ENCODE results near the gene SARNP. TPM values are rescaled to one million over a fixed set of nuclear protein-coding genes. Genes with fewer than 3 reads are reported as not detected.

The SARNP gene
- total and polyA plus RNA-seq, 9 of the 15 experiments (the other 6 are each of a cell fraction or from before 2014, with no cell fraction given), result 70.1 to 400 (median 198) TPM

DNA sequence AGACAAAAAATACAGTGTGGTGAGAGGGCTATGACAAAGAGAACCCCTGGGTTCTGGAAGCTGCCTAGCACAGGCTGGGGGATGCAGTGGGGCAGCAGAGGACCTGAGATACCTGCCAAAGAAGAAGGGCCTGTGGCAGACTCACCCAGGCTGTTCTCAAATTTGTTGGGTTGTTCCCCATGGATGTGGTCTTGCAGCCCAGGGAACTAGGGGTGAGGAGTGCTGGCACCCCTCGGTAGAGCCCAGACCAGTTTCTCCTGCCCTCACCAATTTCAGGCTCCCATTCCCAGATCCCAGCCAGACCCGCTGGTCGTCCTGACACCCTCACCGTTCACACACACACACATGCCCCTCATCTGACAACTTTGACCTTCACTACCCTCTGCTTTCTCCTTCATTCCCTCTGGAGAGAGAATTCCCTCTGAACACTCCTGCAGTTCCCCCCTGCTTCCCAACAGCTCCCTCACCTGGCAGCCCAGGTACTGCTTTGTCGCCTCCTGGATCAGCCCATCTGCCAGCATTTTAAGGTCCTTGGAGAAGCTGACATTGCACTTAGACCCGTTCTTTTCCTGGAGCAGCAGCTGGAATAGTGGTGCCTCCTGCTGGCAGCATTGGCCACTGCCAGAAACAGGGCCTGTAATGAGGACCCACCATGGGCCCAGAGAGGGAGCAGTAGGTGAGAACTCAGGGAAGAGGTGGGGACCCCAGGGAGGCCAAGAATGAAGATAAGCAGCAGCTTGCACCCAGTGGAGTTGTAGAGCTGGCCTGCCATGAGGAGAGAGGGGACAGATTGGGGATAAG lies 80.5 kb downstream of the SARNP start (continued):
- TF ChIP-seq TEAD1 (CRISPR knock-in tag; IDR thresholded peaks at IDR 0.05) (0 out of 4 replicates have a peak, but pooled peaks of 1 of the 2 experiments have one; percentile 23), ZNF695 (CRISPR knock-in tag; IDR thresholded peaks at IDR 0.05) (no peak), SP2 (IDR thresholded peaks at IDR 0.05; ENCODE audit: extremely low read depth, low read depth, low read length, poor library complexity, severe bottlenecking) (no peak), JUND (IDR thresholded peaks at IDR 0.05; ENCODE audit: borderline replicate concordance, low read depth, low read length) (peak; percentile 70), JUND (tag; IDR thresholded peaks at IDR 0.05; ENCODE audit: borderline replicate concordance, low read depth, low read length) (no peak; the same call in 2 of the 3 replicates), PTRF (tag; IDR thresholded peaks at IDR 0.05) (no peak), SMC3 (conservative IDR thresholded peaks at IDR 0.05; ENCODE audit: insufficient read depth, low read depth, low read length) (peak; percentile 77)

- no peaks in the 10 kb centered on the region for H3K27me3 ChIP-seq (ENCODE audit: control insufficient read depth in 2 of 2, insufficient read depth in 2 of 2, low read length in 2 of 2)
- H3K4me3 ChIP-seq, result no peak overlapping the region
- no peak for FAIRE-seq
- H3K9me1 ChIP-seq (ENCODE audit: control insufficient read depth, insufficient read depth, low read length), result no peaks in the 10 kb centered on the region
- H3K79me2 ChIP-seq (ENCODE audit: control insufficient read depth, insufficient read depth, low read length), result no peaks in the 10 kb centered on the region
- no peak for ATAC-seq
- H3K36me3 ChIP-seq (ENCODE audit: control insufficient read depth, insufficient read depth, low read length), result no peaks in the 10 kb centered on the region
- H3K9ac ChIP-seq (ENCODE audit: insufficient read depth in 1 of 2, low read depth in 2 of 2, low read length in 2 of 2), result no peak overlapping the region
- intact Hi-C loops (cut with micrococcal nuclease), result loop anchor here (5.0 kb wide), 1 partner anchor 549 kb away; no protein-coding TSS in a partner anchor
- no peak overlapping the region for H2AFZ ChIP-seq (ENCODE audit: low read depth, low read length)
- no peaks in the 10 kb centered on the region for H3K9me3 ChIP-seq (replicated peaks; ENCODE audit: control insufficient read depth, insufficient read depth, low read depth, low read length)
- in situ Hi-C loops (cut with MboI), result loop anchor here (5.0 kb wide), 2 partner anchors 206 to 296 kb away; no protein-coding TSS in a partner anchor
- ChIA-PET CTCF (ENCODE audit: low intra/inter-chr PET ratio) (interaction anchor here (1.6 to 2.2 kb wide), 2 partner anchors 11 to 547 kb away, joined by 5 to 20 read pairs; no protein-coding TSS in a partner anchor), POLR2A (interaction anchor here (0.5 kb wide), 1 partner anchor 9 kb away, joined by 5 read pairs; no protein-coding TSS in a partner anchor)
- no peak overlapping the region for H3K27ac ChIP-seq (ENCODE audit: extremely low read depth, low read depth, low read length)
- WGBS (ENCODE audit: insufficient coverage, low coverage, missing lambda C conversion rate), result 51% methylated on average over 3 of the region's 3 CpGs
- no TSS peak for BruUV-seq (replicated peaks)
- no peak overlapping the region for H3K4me2 ChIP-seq (ENCODE audit: insufficient read depth, low read length)
- no peak for DNase-seq (ENCODE audit: extremely low read depth in 1 of 4, low spot score in 3 of 4)
- H3K4me1 ChIP-seq (replicated peaks in 1 of 2; ENCODE audit: control insufficient read depth in 2 of 2, insufficient read depth in 2 of 2, low read length in 2 of 2), result peaks cover 17 to 18% of the 10 kb centered on the region in 2 experiments
- no peaks in the 10 kb centered on the region for H4K20me1 ChIP-seq (replicated peaks; ENCODE audit: control insufficient read depth, insufficient read depth, low read length)
- TF ChIP-seq CREB1 (IDR thresholded peaks at IDR 0.05), result no peak
- TF ChIP-seq CREB1 (CRISPR knock-in tag; IDR thresholded peaks at IDR 0.05), result no peak
- TF ChIP-seq HMG20B (CRISPR knock-in tag; IDR thresholded peaks at IDR 0.05), result no peak
- TF ChIP-seq TRIM28 (IDR thresholded peaks at IDR 0.05), result no peak
- no peak for TF ChIP-seq RNF2 (IDR thresholded peaks at IDR 0.05)
- TF ChIP-seq ARID1B (IDR thresholded peaks at IDR 0.05), result no peak
- TF ChIP-seq, protein P1, sequence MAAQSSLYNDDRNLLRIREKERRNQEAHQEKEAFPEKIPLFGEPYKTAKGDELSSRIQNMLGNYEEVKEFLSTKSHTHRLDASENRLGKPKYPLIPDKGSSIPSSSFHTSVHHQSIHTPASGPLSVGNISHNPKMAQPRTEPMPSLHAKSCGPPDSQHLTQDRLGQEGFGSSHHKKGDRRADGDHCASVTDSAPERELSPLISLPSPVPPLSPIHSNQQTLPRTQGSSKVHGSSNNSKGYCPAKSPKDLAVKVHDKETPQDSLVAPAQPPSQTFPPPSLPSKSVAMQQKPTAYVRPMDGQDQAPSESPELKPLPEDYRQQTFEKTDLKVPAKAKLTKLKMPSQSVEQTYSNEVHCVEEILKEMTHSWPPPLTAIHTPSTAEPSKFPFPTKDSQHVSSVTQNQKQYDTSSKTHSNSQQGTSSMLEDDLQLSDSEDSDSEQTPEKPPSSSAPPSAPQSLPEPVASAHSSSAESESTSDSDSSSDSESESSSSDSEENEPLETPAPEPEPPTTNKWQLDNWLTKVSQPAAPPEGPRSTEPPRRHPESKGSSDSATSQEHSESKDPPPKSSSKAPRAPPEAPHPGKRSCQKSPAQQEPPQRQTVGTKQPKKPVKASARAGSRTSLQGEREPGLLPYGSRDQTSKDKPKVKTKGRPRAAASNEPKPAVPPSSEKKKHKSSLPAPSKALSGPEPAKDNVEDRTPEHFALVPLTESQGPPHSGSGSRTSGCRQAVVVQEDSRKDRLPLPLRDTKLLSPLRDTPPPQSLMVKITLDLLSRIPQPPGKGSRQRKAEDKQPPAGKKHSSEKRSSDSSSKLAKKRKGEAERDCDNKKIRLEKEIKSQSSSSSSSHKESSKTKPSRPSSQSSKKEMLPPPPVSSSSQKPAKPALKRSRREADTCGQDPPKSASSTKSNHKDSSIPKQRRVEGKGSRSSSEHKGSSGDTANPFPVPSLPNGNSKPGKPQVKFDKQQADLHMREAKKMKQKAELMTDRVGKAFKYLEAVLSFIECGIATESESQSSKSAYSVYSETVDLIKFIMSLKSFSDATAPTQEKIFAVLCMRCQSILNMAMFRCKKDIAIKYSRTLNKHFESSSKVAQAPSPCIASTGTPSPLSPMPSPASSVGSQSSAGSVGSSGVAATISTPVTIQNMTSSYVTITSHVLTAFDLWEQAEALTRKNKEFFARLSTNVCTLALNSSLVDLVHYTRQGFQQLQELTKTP (IDR thresholded peaks at IDR 0.05; ENCODE audit: low read depth in 1 of 2, partially characterized antibody in 2 of 2), result no peak
- no peak for TF ChIP-seq KLF13 (tag; IDR thresholded peaks at IDR 0.05; ENCODE audit: borderline replicate concordance, low read depth)
- no peak for TF ChIP-seq DPF2 (IDR thresholded peaks at IDR 0.05)
- TF ChIP-seq ZNF444 (CRISPR knock-in tag; IDR thresholded peaks at IDR 0.05), result no peak
These were observed 81.4 kb downstream of the SARNP start for GRCh38 chr12:55736076-55736475.

All from K562 (cell line).